Measurements from ENCODE around the gene TRAF6.

TRAF6 gene

DNA sequence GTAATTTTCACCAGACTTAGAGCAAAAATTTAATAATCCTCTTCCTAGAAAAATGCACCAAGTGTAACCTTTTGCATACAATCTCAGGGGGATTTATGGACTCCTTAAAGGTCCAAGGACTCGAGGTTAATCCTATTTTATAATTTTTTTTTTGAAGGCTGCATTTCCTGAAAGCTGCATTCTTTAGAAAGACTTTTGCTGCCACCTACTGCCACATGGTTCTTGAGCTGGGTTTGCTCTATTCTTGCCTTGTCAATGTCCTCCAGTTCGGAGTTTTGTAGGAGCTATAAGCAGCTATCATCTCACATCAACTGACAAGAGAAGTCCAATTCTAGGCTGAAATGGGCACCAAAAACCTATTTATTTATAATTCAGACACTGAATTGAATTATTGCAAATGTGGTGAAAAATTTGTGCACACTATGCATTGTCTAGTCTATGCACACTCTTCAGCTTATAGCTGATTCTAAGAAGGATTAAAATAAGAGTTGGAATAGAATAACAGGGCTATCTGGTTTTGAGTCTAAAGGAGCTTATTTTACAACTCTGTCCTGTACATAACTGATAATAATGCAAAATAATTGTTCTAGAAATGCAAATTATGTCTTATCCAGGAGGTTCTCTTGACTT is 31.3 kb downstream of the TRAF6 start:
- TF ChIP-seq, protein P1, sequence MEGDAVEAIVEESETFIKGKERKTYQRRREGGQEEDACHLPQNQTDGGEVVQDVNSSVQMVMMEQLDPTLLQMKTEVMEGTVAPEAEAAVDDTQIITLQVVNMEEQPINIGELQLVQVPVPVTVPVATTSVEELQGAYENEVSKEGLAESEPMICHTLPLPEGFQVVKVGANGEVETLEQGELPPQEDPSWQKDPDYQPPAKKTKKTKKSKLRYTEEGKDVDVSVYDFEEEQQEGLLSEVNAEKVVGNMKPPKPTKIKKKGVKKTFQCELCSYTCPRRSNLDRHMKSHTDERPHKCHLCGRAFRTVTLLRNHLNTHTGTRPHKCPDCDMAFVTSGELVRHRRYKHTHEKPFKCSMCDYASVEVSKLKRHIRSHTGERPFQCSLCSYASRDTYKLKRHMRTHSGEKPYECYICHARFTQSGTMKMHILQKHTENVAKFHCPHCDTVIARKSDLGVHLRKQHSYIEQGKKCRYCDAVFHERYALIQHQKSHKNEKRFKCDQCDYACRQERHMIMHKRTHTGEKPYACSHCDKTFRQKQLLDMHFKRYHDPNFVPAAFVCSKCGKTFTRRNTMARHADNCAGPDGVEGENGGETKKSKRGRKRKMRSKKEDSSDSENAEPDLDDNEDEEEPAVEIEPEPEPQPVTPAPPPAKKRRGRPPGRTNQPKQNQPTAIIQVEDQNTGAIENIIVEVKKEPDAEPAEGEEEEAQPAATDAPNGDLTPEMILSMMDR (conservative IDR thresholded peaks at IDR 0.05; ENCODE audit: low read depth, low read length) = peak; percentile 80
- no peak for DNase-seq (ENCODE audit: low read depth)
- no peak overlapping the region for H3K4me3 ChIP-seq (ENCODE audit: low read length)

DNA sequence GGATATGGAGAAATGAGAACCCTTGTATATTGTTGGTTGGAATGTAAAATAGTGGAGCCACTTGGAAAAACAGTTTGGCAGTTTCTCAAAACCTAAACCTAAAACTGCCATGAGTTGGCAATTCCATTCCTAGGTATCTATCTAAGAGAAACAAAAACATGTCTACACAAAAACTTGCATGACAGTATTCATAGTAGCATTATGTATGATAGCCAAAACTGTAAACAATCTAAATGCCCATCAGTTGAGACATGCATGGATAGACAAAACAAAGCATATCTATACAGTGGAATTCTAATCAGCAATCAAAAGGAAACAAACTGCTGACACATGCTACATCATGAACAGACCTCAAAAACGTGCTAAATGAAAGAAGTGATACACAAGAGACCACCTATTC is 34.9 kb downstream of the TRAF6 start:
- DNase-seq (ENCODE audit: low read depth) = no peak
- no peak overlapping the region for H3K4me3 ChIP-seq (ENCODE audit: low read length)
- TF ChIP-seq, protein P1 (conservative IDR thresholded peaks at IDR 0.05; ENCODE audit: low read depth, low read length) = no peak

DNA sequence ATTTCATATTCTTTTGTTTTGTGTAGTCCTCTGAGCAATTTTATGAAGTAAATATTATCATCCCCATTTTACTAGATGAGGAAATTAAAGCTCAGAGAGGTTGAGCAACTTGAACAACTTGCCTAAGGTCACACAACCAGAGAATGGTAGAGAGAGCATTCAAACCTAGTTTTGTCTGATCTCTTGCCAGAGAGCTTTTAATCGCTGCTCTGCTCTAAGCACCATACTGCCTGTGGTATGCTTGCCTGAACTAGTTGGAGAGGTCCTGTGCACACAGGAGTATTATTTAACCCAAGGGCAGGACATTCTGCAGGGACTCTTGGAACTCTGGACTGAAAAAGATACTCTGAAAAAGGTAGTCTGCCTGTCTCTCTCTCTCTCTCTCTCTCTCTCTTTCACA is 38.5 kb downstream of the TRAF6 start:
- H3K4me3 ChIP-seq (ENCODE audit: low read length) = no peak overlapping the region
- TF ChIP-seq, protein P1 (conservative IDR thresholded peaks at IDR 0.05; ENCODE audit: low read depth, low read length) = no peak

DNA sequence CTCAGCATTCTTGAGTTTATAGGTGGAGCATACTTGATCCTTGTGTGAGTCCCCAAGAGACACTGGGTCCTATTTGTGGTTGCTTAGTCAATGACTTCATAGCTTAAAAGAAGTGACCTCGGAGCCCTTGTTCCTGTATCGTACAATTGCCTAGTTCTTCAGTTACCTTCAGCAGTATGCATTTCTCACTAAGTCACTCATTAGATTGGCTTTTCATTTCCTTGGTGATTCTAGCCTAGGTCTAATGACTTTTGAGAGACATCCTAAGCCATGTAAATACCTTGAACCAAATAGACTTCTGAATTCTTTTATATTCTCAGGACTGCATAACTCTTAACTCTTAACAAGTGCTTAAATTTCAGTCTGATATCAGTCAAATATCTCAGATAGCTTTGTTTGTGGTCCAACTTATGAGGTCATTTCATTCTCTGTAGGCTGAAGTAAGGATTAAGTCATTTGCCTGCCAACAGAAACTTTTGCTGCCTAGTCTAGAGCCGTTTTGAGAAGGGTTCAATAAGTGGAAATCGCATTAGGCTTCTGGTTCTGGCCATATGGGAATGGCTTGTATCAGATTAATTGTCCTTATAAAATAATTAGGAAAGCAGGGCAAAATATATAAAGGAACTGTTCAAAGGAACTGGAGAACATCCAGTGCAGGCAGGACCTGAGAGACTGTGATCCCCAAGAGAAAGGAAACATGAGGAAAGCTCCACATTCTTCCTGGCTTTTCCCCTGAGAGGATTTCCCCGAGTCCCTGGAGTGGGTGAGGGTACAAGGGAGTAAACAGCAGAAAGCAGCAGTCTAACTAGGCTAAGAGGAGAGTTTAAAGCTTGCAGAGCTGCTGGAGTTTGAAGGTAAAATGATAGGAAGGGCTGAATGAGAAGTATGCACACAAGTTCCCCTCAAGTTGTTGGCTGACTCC is 39.9 kb downstream of the TRAF6 start:
- peak; percentile 97 for DNase-seq (ENCODE audit: low read depth)
- TF ChIP-seq, protein P1 (conservative IDR thresholded peaks at IDR 0.05; ENCODE audit: low read depth, low read length) = no peak
- no peak overlapping the region for H3K4me3 ChIP-seq (ENCODE audit: low read length)

More for the DNA sequence above, 38.5 kb downstream of the TRAF6 start:
- DNase-seq (ENCODE audit: low read depth) = no peak

DNA sequence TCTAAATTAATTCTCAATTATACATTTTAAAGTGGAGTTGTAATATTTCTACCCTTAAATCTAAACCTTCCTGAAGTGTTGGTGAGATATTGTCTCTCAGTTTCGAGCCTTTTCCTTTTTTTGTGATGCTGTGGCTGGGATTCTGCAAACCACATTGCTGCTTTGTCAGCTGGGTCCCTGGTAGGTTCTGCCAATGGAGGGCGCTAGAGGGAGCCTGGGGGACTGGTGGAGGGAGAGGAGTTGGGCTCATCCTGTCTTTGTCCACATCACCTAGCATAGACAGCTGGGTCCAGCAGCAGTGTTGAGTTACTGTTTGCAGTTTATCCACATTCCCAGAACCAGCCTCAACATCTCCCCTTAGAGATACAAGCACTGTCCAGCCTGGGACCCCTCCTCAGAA is 41.0 kb downstream of the TRAF6 start:
- no peak for DNase-seq (ENCODE audit: low read depth)
- no peak overlapping the region for H3K4me3 ChIP-seq (ENCODE audit: low read length)
- TF ChIP-seq, protein P1 (conservative IDR thresholded peaks at IDR 0.05; ENCODE audit: low read depth, low read length) = peak; percentile 72

DNA sequence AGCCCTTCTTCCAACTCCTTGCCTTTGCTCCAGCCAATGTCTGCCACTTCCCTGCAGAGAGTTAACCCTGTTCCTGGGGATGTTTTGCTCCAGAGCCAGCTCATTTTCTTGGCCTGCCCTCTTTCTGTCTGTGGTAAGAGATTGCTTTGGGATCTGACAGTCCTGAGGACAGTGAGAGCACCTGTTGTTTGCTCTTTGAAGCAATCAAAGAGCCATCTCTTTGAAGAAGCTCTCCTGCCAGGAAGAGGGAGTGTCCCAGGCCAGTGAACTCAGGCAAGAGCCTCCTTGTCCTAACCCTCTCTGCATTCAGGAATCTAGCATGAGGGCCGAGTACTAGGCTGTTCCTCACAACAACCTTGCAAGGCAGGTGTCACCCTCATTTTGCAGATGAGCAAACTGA is 42.2 kb downstream of the TRAF6 start:
- no peak overlapping the region for H3K4me3 ChIP-seq (ENCODE audit: low read length)

More for the DNA sequence above, 42.2 kb downstream of the TRAF6 start:
- TF ChIP-seq, protein P1 (conservative IDR thresholded peaks at IDR 0.05; ENCODE audit: low read depth, low read length) = no peak
- DNase-seq (ENCODE audit: low read depth) = no peak

All from retinal pigment epithelial cell (primary cell).